Thymus (tissue), 11 donors: ENCODE results near the gene FARS2. TPM values are rescaled to one million over a fixed set of nuclear protein-coding genes. Genes with fewer than 3 reads are reported as not detected.
"Not testable (repeated sequence)": the region's sequence is repeated elsewhere in the genome, so short reads cannot be mapped to it uniquely, and the experiment has no call there.

Source experiments
- DNase-seq, 9 donors: peaks; one replicate each; pipeline ENCODE4 v3.0.0-alpha.2; 2013; ENCODE audit warnings: low spot score in 9 of 9, low read depth in 6 of 9, missing footprints in 1 of 9
- H3K27ac ChIP-seq, 2 donors: one replicate each; pipeline ENCODE4 v1.5.1; 2013; ENCODE audit warnings: control low read depth in 1 of 2, low read depth in 1 of 2, low read length in 1 of 2, mild to moderate bottlenecking in 1 of 2, moderate library complexity in 1 of 2
- H3K27me3 ChIP-seq, 2 donors: one replicate each; pipeline ENCODE4 v1.5.1; 2013; ENCODE audit warnings: low read length in 1 of 2; ENCODE audit not compliant: control insufficient read depth in 2 of 2, insufficient read depth in 1 of 2
- H3K36me3 ChIP-seq, 2 donors: one replicate each; pipeline ENCODE4 v1.5.1; 2013; ENCODE audit warnings: low read length in 1 of 2, mild to moderate bottlenecking in 1 of 2, moderate library complexity in 1 of 2; ENCODE audit not compliant: control insufficient read depth in 2 of 2, insufficient read depth in 2 of 2
- H3K4me1 ChIP-seq, 2 donors: one replicate each; pipeline ENCODE4 v1.5.1; 2013; ENCODE audit warnings: low read length in 2 of 2; ENCODE audit not compliant: control insufficient read depth in 2 of 2, insufficient read depth in 2 of 2
- H3K4me3 ChIP-seq, 2 donors: one replicate each; pipeline ENCODE4 v1.5.1; 2013; ENCODE audit warnings: low read length in 2 of 2, control low read depth in 1 of 2, mild to moderate bottlenecking in 1 of 2
- H3K9me3 ChIP-seq, 2 donors: one replicate each; pipeline ENCODE4 v1.5.1; 2013; ENCODE audit warnings: low read length in 1 of 2, mild to moderate bottlenecking in 1 of 2; ENCODE audit not compliant: control insufficient read depth in 2 of 2, insufficient read depth in 1 of 2
- WGBS: extraction: QIAGEN DNeasy Blood & Tissue Kit; methylation state at CpG from one replicate; pipeline ENCODE4 v1.1.7; 2013; 5-methylcytosine and 5-hydroxymethylcytosine counted together
- polyA plus RNA-seq: library from polyadenylated mRNA; stranded (reverse); fragments of 200-250 nt; gene quantifications from one replicate; pipeline ENCODE4 v1.2.3, GENCODE V29; 2013
- total RNA-seq: library from RNA; stranded (reverse); fragments of 120-200 nt; gene quantifications from one replicate; pipeline ENCODE4 v1.2.4, GENCODE V29; 2013
- donor health status: healthy.

FARS2 gene
- total and polyA plus RNA-seq, 2 donors = 10.5 to 23.2 TPM

DNA sequence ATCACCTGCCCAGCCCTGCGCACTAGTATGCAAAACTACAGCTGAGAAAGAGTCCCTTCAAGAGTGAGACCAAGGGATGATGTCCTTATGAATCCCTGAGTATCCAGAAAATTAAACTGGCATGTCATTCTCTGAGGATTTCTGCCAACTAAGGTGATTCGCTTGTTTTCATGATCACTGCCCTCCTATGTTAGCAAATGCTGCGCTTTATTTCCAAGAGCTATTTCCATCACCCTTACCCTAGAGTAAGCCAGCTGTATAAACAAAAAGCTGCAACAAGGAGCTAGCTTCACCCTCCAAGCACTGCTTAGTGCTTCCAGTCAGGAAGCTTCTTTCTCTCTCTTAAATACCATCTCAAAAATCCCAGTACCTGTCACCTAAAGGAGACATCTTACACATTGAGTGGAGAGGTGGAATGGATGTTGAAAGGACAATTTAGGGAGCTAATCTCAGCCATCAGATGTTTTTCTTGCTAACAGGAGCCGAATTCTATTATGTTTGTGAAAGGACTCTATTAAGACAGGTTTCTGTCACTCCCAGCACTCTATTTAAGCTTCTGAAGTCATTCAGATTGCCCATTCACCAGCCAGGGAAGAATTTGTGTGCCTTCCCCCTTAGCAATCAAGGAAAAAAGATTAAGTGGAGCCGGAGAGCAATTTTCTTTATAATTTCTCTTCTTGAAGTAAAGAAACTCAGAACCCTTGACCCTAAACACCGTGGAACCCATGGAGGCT, 423.2 kb downstream of the FARS2 start:
- peaks cover 0 to 2% of the 10 kb centered on the region in 2 donors for H3K4me1 ChIP-seq
- no peak for DNase-seq
- WGBS = 97% methylated on average over 6 of the region's 6 CpGs

GRCh38 chr6:5693225-5694145, 432.2 kb downstream of the FARS2 start:
- Histone ChIP-seq H3K27ac (peak overlapping the region in 1 of 2 donors; percentile 40), H3K9me3 (peaks cover 0 to 18% of the 10 kb centered on the region in 2 donors), H3K4me3 (no peak overlapping the region), H3K27me3 (no peaks in the 10 kb centered on the region), H3K4me1 (peaks cover 0 to 17% of the 10 kb centered on the region in 2 donors), H3K36me3 (peaks cover 0 to 2% of the 10 kb centered on the region in 2 donors)
- DNase-seq = peak in 1 of 9 donors; percentile 58
- 98% methylated on average over 13 of the region's 13 CpGs for WGBS

More for the DNA sequence above, 423.2 kb downstream of the FARS2 start:
- Histone ChIP-seq H3K9me3 (no peaks in the 10 kb centered on the region), H3K27ac (no peak overlapping the region), H3K4me3 (no peak overlapping the region), H3K36me3 (no peaks in the 10 kb centered on the region), H3K27me3 (no peaks in the 10 kb centered on the region)

- Histone ChIP-seq H3K27me3 (no peaks in the 10 kb centered on the region), H3K36me3 (peaks cover 0 to 2% of the 10 kb centered on the region in 2 donors), H3K4me1 (peaks cover 0 to 28% of the 10 kb centered on the region in 2 donors), H3K9me3 (peaks cover 0 to 19% of the 10 kb centered on the region in 2 donors), H3K4me3 (no peak overlapping the region), H3K27ac (peak overlapping the region in 1 of 2 donors; percentile 8)
- peak in 1 of 9 donors; percentile 54 for DNase-seq
- WGBS = 63% methylated on average over 12 of the region's 12 CpGs
Measured at GRCh38 chr6:5695260-5696245, 434.2 kb downstream of the FARS2 start.

GRCh38 chr6:5697508-5697907, 436.2 kb downstream of the FARS2 start:
- Histone ChIP-seq H3K27ac (no peak overlapping the region), H3K4me3 (no peak overlapping the region), H3K36me3 (no peaks in the 10 kb centered on the region), H3K4me1 (peaks cover 0 to 28% of the 10 kb centered on the region in 2 donors), H3K27me3 (no peaks in the 10 kb centered on the region), H3K9me3 (peaks cover 0 to 12% of the 10 kb centered on the region in 2 donors)
- no peak for DNase-seq

DNA sequence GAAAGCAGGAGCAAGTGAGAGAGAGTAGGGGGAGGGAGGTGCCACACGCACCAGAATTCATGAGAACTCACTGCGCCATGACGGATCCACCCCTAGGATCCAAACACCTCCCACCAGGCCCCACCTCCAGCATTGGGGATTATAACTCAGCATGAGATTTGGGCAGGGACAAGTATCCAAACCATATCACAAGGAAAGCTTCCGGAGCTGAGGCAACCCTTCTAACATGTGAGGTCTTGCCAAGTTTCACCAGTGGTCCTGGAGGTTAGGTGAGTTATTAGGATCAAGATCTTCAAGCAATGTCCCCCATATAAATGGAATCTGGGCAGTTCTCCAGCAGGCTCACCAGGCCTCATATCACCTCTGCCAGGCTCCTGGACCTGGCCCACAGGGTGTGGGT, 437.0 kb downstream of the FARS2 start:
- no peaks in the 10 kb centered on the region for H3K36me3 ChIP-seq
- H3K4me3 ChIP-seq = no peak overlapping the region
- H3K27me3 ChIP-seq = no peaks in the 10 kb centered on the region
- H3K27ac ChIP-seq = no peak overlapping the region
- WGBS = 99% methylated on average over 4 of the region's 4 CpGs
- peaks cover 0 to 10% of the 10 kb centered on the region in 2 donors for H3K9me3 ChIP-seq
- DNase-seq = no peak
- H3K4me1 ChIP-seq = peaks cover 0 to 31% of the 10 kb centered on the region in 2 donors

- H3K4me1 ChIP-seq = peaks cover 0 to 33% of the 10 kb centered on the region in 2 donors
- not testable (repeated sequence) for H3K36me3 ChIP-seq, DNase-seq, H3K9me3 ChIP-seq, H3K27me3 ChIP-seq, H3K4me3 ChIP-seq, H3K27ac ChIP-seq
Measured at GRCh38 chr6:5699064-5699463, 437.8 kb downstream of the FARS2 start.

- Histone ChIP-seq H3K4me1 (peaks cover 8 to 44% of the 10 kb centered on the region in 2 donors), H3K9me3 (peaks cover 0 to 16% of the 10 kb centered on the region in 2 donors), H3K27ac (no peak overlapping the region), H3K27me3 (no peaks in the 10 kb centered on the region), H3K4me3 (no peak overlapping the region), H3K36me3 (no peaks in the 10 kb centered on the region)
- 97% methylated on average over 14 of the region's 14 CpGs for WGBS
- no peak for DNase-seq
Measured at GRCh38 chr6:5701174-5701573, 439.9 kb downstream of the FARS2 start.

GRCh38 chr6:5704708-5705107, 443.4 kb downstream of the FARS2 start:
- H3K4me3 ChIP-seq = no peak overlapping the region
- H3K36me3 ChIP-seq = no peaks in the 10 kb centered on the region
- 98% methylated on average over 3 of the region's 3 CpGs for WGBS
- H3K27ac ChIP-seq = peak overlapping the region in 1 of 2 donors; percentile 89
- H3K4me1 ChIP-seq = peaks cover 12 to 66% of the 10 kb centered on the region in 2 donors
- peaks cover 0 to 11% of the 10 kb centered on the region in 2 donors for H3K9me3 ChIP-seq
- no peaks in the 10 kb centered on the region for H3K27me3 ChIP-seq
- no peak for DNase-seq
